ENCODE data around the gene ACTR10.

- TF ChIP-seq CTCF (IDR thresholded peaks at IDR 0.05 in 8 of 11, conservative IDR thresholded peaks at IDR 0.05 in 3 of 11), result no peak
- TF ChIP-seq POLR2AphosphoS5 (IDR thresholded peaks at IDR 0.05), result no peak
- TF ChIP-seq POLR2A (IDR thresholded peaks at IDR 0.05), result no peak
Measured at GRCh38 chr14:58282925-58283593, 83.1 kb downstream of the ACTR10 start.

Data from spleen (tissue), 7 donors.